ENCODE measurements around the gene SYNGR3.

Gene SYNGR3

DNA sequence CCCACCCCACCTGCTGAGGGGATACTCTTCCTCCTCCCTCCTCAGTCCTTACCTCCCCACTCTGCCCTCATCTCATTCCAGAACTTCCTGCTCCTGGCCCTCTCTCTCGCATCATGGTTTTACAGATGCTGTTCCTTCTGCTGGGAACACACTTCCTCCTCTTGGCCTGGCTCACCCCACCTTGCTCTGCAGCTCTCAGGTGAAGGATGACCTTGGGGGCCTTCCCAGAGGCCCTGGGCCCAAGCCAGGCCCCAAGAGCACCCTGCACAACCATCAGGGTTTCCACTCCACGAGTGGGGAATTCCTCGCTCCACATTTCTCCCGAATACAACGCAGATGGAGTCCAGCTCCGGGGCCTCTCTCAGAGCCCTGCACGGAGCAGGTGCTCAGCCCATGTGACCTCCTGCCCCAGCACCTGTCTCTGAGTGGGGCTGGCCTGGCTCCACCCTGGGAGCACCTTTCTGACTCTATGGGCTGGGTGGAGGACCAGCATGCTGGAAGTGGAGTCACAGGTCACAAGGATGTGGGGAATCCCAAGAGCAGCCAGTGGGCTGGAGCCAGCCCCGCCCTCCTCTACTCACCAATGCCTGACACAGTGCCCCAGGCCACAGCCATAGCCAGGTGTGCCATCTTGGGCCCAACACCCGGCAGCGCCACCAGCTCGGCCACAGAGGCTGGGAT, 53.4 kb downstream of the SYNGR3 start:
- peak; percentile 93 for DNase-seq

Measured in NCI-H187 treated with DMSO at 0.1 percent for 48 hours (cell line).